ENCODE measurements around the gene DCXR.

DCXR gene

GRCh38 chr17:82000803-82001570, 36.5 kb downstream of the DCXR start:
- no peak overlapping the region for H3K9ac ChIP-seq (ENCODE audit: low read length)
- no peak overlapping the region for H3K27ac ChIP-seq (ENCODE audit: low read depth, low read length, poor library complexity, severe bottlenecking)
- H3K79me2 ChIP-seq (ENCODE audit: insufficient read depth, low read length), result no peaks in the 10 kb centered on the region
- no peaks in the 10 kb centered on the region for H3F3A ChIP-seq (ENCODE audit: insufficient read depth, low read length)
- TF ChIP-seq EZH2 (IDR thresholded peaks at IDR 0.05; ENCODE audit: borderline replicate concordance, low read length), result no peak
- H3K9me2 ChIP-seq (ENCODE audit: low read depth, low read length), result no peaks in the 10 kb centered on the region
- no peak overlapping the region for H2AFZ ChIP-seq (ENCODE audit: low read length)
- no peaks in the 10 kb centered on the region for H3K9me3 ChIP-seq (ENCODE audit: low read length)
- no peak overlapping the region for H3K4me2 ChIP-seq (ENCODE audit: low read length)
- H3K27me3 ChIP-seq (ENCODE audit: insufficient read depth, low read length), result no peaks in the 10 kb centered on the region; the same call in 1 of the 2 replicates
- no peak overlapping the region for H3K4me3 ChIP-seq (ENCODE audit: low read depth, low read length, poor library complexity, severe bottlenecking)
- H4K20me1 ChIP-seq (ENCODE audit: insufficient read depth, low read length), result no peaks in the 10 kb centered on the region
- H3K36me3 ChIP-seq (ENCODE audit: insufficient read depth, low read length), result no peaks in the 10 kb centered on the region
- H3K4me1 ChIP-seq (ENCODE audit: insufficient read depth, low read length, severe bottlenecking), result no peaks in the 10 kb centered on the region

- no peaks in the 10 kb centered on the region for H4K20me1 ChIP-seq (ENCODE audit: insufficient read depth, low read length)
- no peaks in the 10 kb centered on the region for H3K79me2 ChIP-seq (ENCODE audit: insufficient read depth, low read length)
- no peaks in the 10 kb centered on the region for H3K4me1 ChIP-seq (ENCODE audit: insufficient read depth, low read length, severe bottlenecking)
Observed at GRCh38 chr17:81999976-82000802, 37.3 kb downstream of the DCXR start.

GRCh38 chr17:81999587-81999975, 37.9 kb downstream of the DCXR start:
- H3K4me2 ChIP-seq (ENCODE audit: low read length), result no peak overlapping the region
- no peaks in the 10 kb centered on the region for H4K20me1 ChIP-seq (ENCODE audit: insufficient read depth, low read length)
- H3K27me3 ChIP-seq (ENCODE audit: insufficient read depth, low read length), result no peaks in the 10 kb centered on the region

More at GRCh38 chr17:81999976-82000802, 37.3 kb downstream of the DCXR start:
- Histone ChIP-seq H3K4me2 (ENCODE audit: low read length) (no peak overlapping the region), H3K9me2 (ENCODE audit: low read depth, low read length) (no peaks in the 10 kb centered on the region), H3K9me3 (ENCODE audit: low read length) (no peaks in the 10 kb centered on the region), H3K4me3 (ENCODE audit: low read depth, low read length, poor library complexity, severe bottlenecking) (no peak overlapping the region), H3K27ac (ENCODE audit: low read depth, low read length, poor library complexity, severe bottlenecking) (no peak overlapping the region), H2AFZ (ENCODE audit: low read length) (no peak overlapping the region), H3K27me3 (ENCODE audit: insufficient read depth, low read length) (no peaks in the 10 kb centered on the region; the same call in 1 of the 2 replicates), H3F3A (ENCODE audit: insufficient read depth, low read length) (no peaks in the 10 kb centered on the region), H3K9ac (ENCODE audit: low read length) (no peak overlapping the region), H3K36me3 (ENCODE audit: insufficient read depth, low read length) (no peaks in the 10 kb centered on the region)
- TF ChIP-seq EZH2 (IDR thresholded peaks at IDR 0.05; ENCODE audit: borderline replicate concordance, low read length) (no peak), CTCF (IDR thresholded peaks at IDR 0.05; ENCODE audit: low read length) (no peak)

More at GRCh38 chr17:81999587-81999975, 37.9 kb downstream of the DCXR start:
- H3K9me2 ChIP-seq (ENCODE audit: low read depth, low read length), result no peaks in the 10 kb centered on the region
- no peaks in the 10 kb centered on the region for H3K36me3 ChIP-seq (ENCODE audit: insufficient read depth, low read length)
- H3K9ac ChIP-seq (ENCODE audit: low read length), result no peak overlapping the region
- H3K79me2 ChIP-seq (ENCODE audit: insufficient read depth, low read length), result no peaks in the 10 kb centered on the region
- TF ChIP-seq CTCF (IDR thresholded peaks at IDR 0.05; ENCODE audit: low read length) (no peak), EZH2 (IDR thresholded peaks at IDR 0.05; ENCODE audit: borderline replicate concordance, low read length) (no peak)
- H3K4me1 ChIP-seq (ENCODE audit: insufficient read depth, low read length, severe bottlenecking), result no peaks in the 10 kb centered on the region
- no peak overlapping the region for H3K27ac ChIP-seq (ENCODE audit: low read depth, low read length, poor library complexity, severe bottlenecking)
- H2AFZ ChIP-seq (ENCODE audit: low read length), result no peak overlapping the region
- no peak overlapping the region for H3K4me3 ChIP-seq (ENCODE audit: low read depth, low read length, poor library complexity, severe bottlenecking)
- H3F3A ChIP-seq (ENCODE audit: insufficient read depth, low read length), result no peaks in the 10 kb centered on the region
- H3K9me3 ChIP-seq (ENCODE audit: low read length), result no peaks in the 10 kb centered on the region

Data from OCI-LY1 (cell line).